Choroid plexus epithelial cell (primary cell): ENCODE measurements around the gene NMT1.

Experiments used
- DNase-seq: peaks from one replicate; pipeline ENCODE4 v3.0.0-alpha.2; 2010; ENCODE audit warnings: low read depth
- H3K4me3 ChIP-seq: 2 replicates; pipeline ENCODE4 v1.5.1; 2011; ENCODE audit warnings: low read depth, mild to moderate bottlenecking, control low read depth, low read length, moderate library complexity
- CTCF ChIP-seq: conservative IDR thresholded peaks from 2 replicates; pipeline ENCODE4 v1.5.1; 2011; ENCODE audit warnings: low read depth, mild to moderate bottlenecking, control low read depth, inconsistent platforms, low read length, moderate library complexity

The NMT1 gene

GRCh38 chr17:45098869-45099616 is 37.9 kb downstream of the NMT1 start:
- peak; percentile 77 for DNase-seq
- no peak overlapping the region for H3K4me3 ChIP-seq

GRCh38 chr17:45101546-45101882 is 40.4 kb downstream of the NMT1 start:
- H3K4me3 ChIP-seq, result no peak overlapping the region
- DNase-seq, result no peak
- TF ChIP-seq CTCF, result no peak

More at GRCh38 chr17:45098869-45099616, 37.9 kb downstream of the NMT1 start:
- peak; percentile 84 for TF ChIP-seq CTCF

- no peak for TF ChIP-seq CTCF
- DNase-seq, result peak; percentile 40
- H3K4me3 ChIP-seq, result no peak overlapping the region
These were observed 41.0 kb downstream of the NMT1 start for GRCh38 chr17:45101883-45102811.

GRCh38 chr17:45102856-45103255 is 41.7 kb downstream of the NMT1 start:
- no peak for TF ChIP-seq CTCF
- no peak overlapping the region for H3K4me3 ChIP-seq
- no peak for DNase-seq

- no peak overlapping the region for H3K4me3 ChIP-seq
- DNase-seq, result no peak
These were observed 42.2 kb downstream of the NMT1 start for GRCh38 chr17:45103269-45103795.

GRCh38 chr17:45104029-45104428 is 42.9 kb downstream of the NMT1 start:
- no peak overlapping the region for H3K4me3 ChIP-seq
- DNase-seq, result no peak
- no peak for TF ChIP-seq CTCF

More at GRCh38 chr17:45103269-45103795, 42.2 kb downstream of the NMT1 start:
- TF ChIP-seq CTCF, result no peak
